CD14-positive monocyte (primary cell): ENCODE measurements around the gene LTA4H. TPM values are rescaled to one million over a fixed set of nuclear protein-coding genes. Genes with fewer than 3 reads are reported as not detected.
A peak's percentile ranks its signal among the peaks of the same experiment; 100 is the strongest.

Experiments used
- DNase-seq, 3 donors: peaks; one replicate each; pipeline ENCODE4 v3.0.0-alpha.2; 2011 to 2022
- H2AFZ ChIP-seq: 2 replicates; pipeline ENCODE4 v1.6.0; 2012; ENCODE audit warnings: mild to moderate bottlenecking, low read depth, low read length, inconsistent platforms; ENCODE audit not compliant: insufficient read depth, poor library complexity, severe bottlenecking
- H3K27ac ChIP-seq, 2 donors: 1 replicate in 1 of 2; 2 replicates in 1 of 2; pipeline ENCODE4 v1.5.1; 2012 to 2013; ENCODE audit warnings: low read length in 2 of 2, control low read depth in 1 of 2, inconsistent platforms in 1 of 2, low read depth in 1 of 2, mild to moderate bottlenecking in 1 of 2
- H3K27me3 ChIP-seq, 2 donors: one replicate each; pipeline versions ENCODE4 v1.6.0 to v1.6.1; 2011 to 2013; ENCODE audit warnings: low read length in 2 of 2; ENCODE audit not compliant: control insufficient read depth in 2 of 2, insufficient read depth in 2 of 2
- H3K36me3 ChIP-seq, 2 donors: replicated peaks in 1 of 2; 1 replicate in 1 of 2; 2 replicates in 1 of 2; pipeline versions ENCODE4 v1.5.1 to v1.6.1; 2012 to 2013; ENCODE audit warnings: low read length in 2 of 2, control low read depth in 1 of 2, inconsistent platforms in 1 of 2, mild to moderate bottlenecking in 1 of 2; ENCODE audit not compliant: insufficient read depth in 2 of 2, control insufficient read depth in 1 of 2
- H3K4me1 ChIP-seq, 2 donors: 1 replicate in 1 of 2; 2 replicates in 1 of 2; pipeline versions ENCODE4 v1.5.1 to v1.6.1; 2012 to 2013; ENCODE audit warnings: low read length in 2 of 2, control low read depth in 1 of 2, inconsistent platforms in 1 of 2, mild to moderate bottlenecking in 1 of 2, moderate library complexity in 1 of 2; ENCODE audit not compliant: insufficient read depth in 2 of 2, control insufficient read depth in 1 of 2
- H3K4me2 ChIP-seq: replicated peaks from 2 replicates; pipeline ENCODE3; 2012; ENCODE audit warnings: low read length, moderate library complexity, mild to moderate bottlenecking; ENCODE audit not compliant: poor library complexity, severe bottlenecking; ENCODE audit errors: extremely low read depth
- H3K4me3 ChIP-seq, 3 experiments: fragments of 200-600 bp in 1 of 3; sonication (generic) in 1 of 3; replicated peaks in 1 of 3; 1 replicate in 2 of 3; 2 replicates in 1 of 3; pipeline ENCODE4 v1.5.1; 2011 to 2013; ENCODE audit warnings: low read length in 3 of 3, mild to moderate bottlenecking in 3 of 3, control low read depth in 2 of 3, low read depth in 2 of 3, inconsistent platforms in 1 of 3, moderate library complexity in 1 of 3
- H3K79me2 ChIP-seq: 2 replicates; pipeline ENCODE4 v1.6.0; 2012; ENCODE audit warnings: mild to moderate bottlenecking, control low read depth, inconsistent platforms, low read length, moderate library complexity; ENCODE audit not compliant: insufficient read depth
- H3K9ac ChIP-seq: 2 replicates; pipeline ENCODE4 v1.6.0; 2017; ENCODE audit warnings: low read length, mild to moderate bottlenecking; ENCODE audit not compliant: insufficient read depth, poor library complexity, severe bottlenecking
- H3K9me3 ChIP-seq, 2 donors: replicated peaks in 1 of 2; 1 replicate in 1 of 2; 2 replicates in 1 of 2; pipeline versions ENCODE4 v1.5.1 to v1.6.1; 2012 to 2013; ENCODE audit warnings: low read length in 2 of 2, control low read depth in 1 of 2; ENCODE audit not compliant: control insufficient read depth in 1 of 2, insufficient read depth in 1 of 2
- H4K20me1 ChIP-seq: 2 replicates; pipeline ENCODE4 v1.6.0; 2012; ENCODE audit warnings: mild to moderate bottlenecking, low read length, control low read depth, moderate library complexity; ENCODE audit not compliant: insufficient read depth
- H3K27ac Mint-ChIP-seq, 7 donors: one replicate each; pipeline ENCODE4 v1.8.0; 2020; ENCODE audit warnings: mild to moderate bottlenecking in 7 of 7, mixed read lengths in 7 of 7, moderate library complexity in 6 of 7, inconsistent platforms in 2 of 7
- H3K27me3 Mint-ChIP-seq, 3 donors: one replicate each; pipeline ENCODE4 v1.8.0; 2021 to 2022; ENCODE audit warnings: low read depth in 3 of 3, mild to moderate bottlenecking in 3 of 3, mixed read lengths in 3 of 3, moderate library complexity in 3 of 3, inconsistent platforms in 1 of 3
- H3K36me3 Mint-ChIP-seq, 2 donors: one replicate each; pipeline ENCODE4 v1.8.0; 2020; ENCODE audit warnings: mixed read lengths in 2 of 2, inconsistent platforms in 1 of 2, mild to moderate bottlenecking in 1 of 2
- H3K4me1 Mint-ChIP-seq: one replicate; pipeline ENCODE4 v1.8.0; 2020; ENCODE audit warnings: mild to moderate bottlenecking, mixed read lengths
- H3K4me3 Mint-ChIP-seq, 2 donors: one replicate each; pipeline ENCODE4 v1.8.0; 2020; ENCODE audit warnings: mild to moderate bottlenecking in 2 of 2, mixed read lengths in 2 of 2, moderate library complexity in 1 of 2
- H3K9me3 Mint-ChIP-seq, 7 donors: one replicate each; pipeline ENCODE4 v1.8.0; 2020 to 2022; ENCODE audit warnings: mixed read lengths in 7 of 7, mild to moderate bottlenecking in 6 of 7, moderate library complexity in 6 of 7, inconsistent platforms in 2 of 7
- CTCF ChIP-seq: fragments of 200-600 bp; IDR thresholded peaks from one replicate; pipeline ENCODE4 v1.8.0; 2022; ENCODE audit warnings: antibody characterized with exemption, mild to moderate bottlenecking
- WGBS: methylation state at CpG from one replicate; pipeline ENCODE4 v1.1.5; 2013; ENCODE audit warnings: missing lambda C conversion rate; ENCODE audit not compliant: insufficient coverage; 5-methylcytosine and 5-hydroxymethylcytosine counted together
- intact Hi-C, 2 donors: fragments of 100-400 bp; cut with micrococcal nuclease; formaldehyde crosslinking; loops; one replicate each; pipeline versions ENCODE4 v1.15.0 to v1.15.1; 2023
- polyA plus RNA-seq, 3 donors: library from polyadenylated mRNA; depleted of rRNA in 1 of 3; unstranded in 2 of 3; stranded (reverse) in 1 of 3; fragments of 300-500 nt in 2 of 3; fragments of >200 nt in 1 of 3; fragmentation: Illumina TruSeq in 2 of 3; gene quantifications; 1 replicate in 2 of 3; 2 replicates in 1 of 3; pipeline ENCODE4 v1.2.3, GENCODE V29; 2012 to 2021

Gene LTA4H
- polyA plus RNA-seq, 3 donors: 278 to 963 (median 647) TPM

GRCh38 chr12:96046543-96047228, 11.3 kb upstream of the LTA4H start:
- peaks cover 0 to 3% (median 2%) of the 10 kb centered on the region in 3 donors for H3K27me3 Mint-ChIP-seq
- peak overlapping the region; percentile 88 to 99 (median 97) for H3K27ac Mint-ChIP-seq
- H3K36me3 Mint-ChIP-seq: peaks cover 0 to 4% of the 10 kb centered on the region in 2 donors
- no peak for DNase-seq
- H3K4me1 ChIP-seq: peaks cover 70 to 74% of the 10 kb centered on the region in 2 donors
- peak overlapping the region in 1 of 3 experiments; percentile 51 for H3K4me3 ChIP-seq
- no peak overlapping the region for H3K4me3 Mint-ChIP-seq
- intact Hi-C loops: loop anchor here (1.0 to 10.0 kb wide), 2 partner anchors 9 to 358 kb away; partner anchors contain the start of gene CDK17 (in 1 of the 2)
- no peak overlapping the region for H3K9ac ChIP-seq
- no peaks in the 10 kb centered on the region for H4K20me1 ChIP-seq
- no peaks in the 10 kb centered on the region for H3K79me2 ChIP-seq
- peak overlapping the region; percentile 54 to 87 for H3K27ac ChIP-seq
- 86% methylated on average over 1 of the region's 3 CpGs for WGBS
- no peaks in the 10 kb centered on the region for H3K9me3 ChIP-seq
- H3K27me3 ChIP-seq: no peaks in the 10 kb centered on the region
- peaks cover 0 to 2% (median 0%) of the 10 kb centered on the region in 7 donors for H3K9me3 Mint-ChIP-seq
- H3K4me1 Mint-ChIP-seq: peaks cover 75% of the 10 kb centered on the region
- no peak for TF ChIP-seq CTCF
- H2AFZ ChIP-seq: no peak overlapping the region
- no peaks in the 10 kb centered on the region for H3K36me3 ChIP-seq
- peak overlapping the region; percentile 67 for H3K4me2 ChIP-seq

- peaks cover 0 to 3% (median 0%) of the 10 kb centered on the region in 7 donors for H3K9me3 Mint-ChIP-seq
- no peak for TF ChIP-seq CTCF
- no peaks in the 10 kb centered on the region for H3K9me3 ChIP-seq
- peak overlapping the region; percentile 88 to 99 (median 97) for H3K27ac Mint-ChIP-seq
- no peaks in the 10 kb centered on the region for H3K27me3 ChIP-seq
- H3K4me2 ChIP-seq: no peak overlapping the region
- H3K4me3 ChIP-seq: peak overlapping the region in 1 of 3 experiments; percentile 39
- peak overlapping the region; percentile 87 to 88 for H3K27ac ChIP-seq
- no peak overlapping the region for H3K9ac ChIP-seq
- H3K4me1 Mint-ChIP-seq: peaks cover 68% of the 10 kb centered on the region
- peak; percentile 37 to 65 (median 61) for DNase-seq
- no peaks in the 10 kb centered on the region for H3K79me2 ChIP-seq
- H4K20me1 ChIP-seq: no peaks in the 10 kb centered on the region
- H3K4me1 ChIP-seq: peaks cover 65 to 70% of the 10 kb centered on the region in 2 donors
- no peaks in the 10 kb centered on the region for H3K36me3 Mint-ChIP-seq
- 67% methylated on average over 5 of the region's 7 CpGs for WGBS
- H3K27me3 Mint-ChIP-seq: peaks cover 0 to 3% (median 2%) of the 10 kb centered on the region in 3 donors
- no peak overlapping the region for H2AFZ ChIP-seq
- H3K4me3 Mint-ChIP-seq: no peak overlapping the region
- intact Hi-C loops: loop anchor here in 1 of 2 donors (10.0 kb wide), 1 partner anchor 359 kb away; the partner anchor contains the start of gene CDK17
- H3K36me3 ChIP-seq: no peaks in the 10 kb centered on the region
Observed at GRCh38 chr12:96045566-96045965, 10.2 kb upstream of the LTA4H start.
